HUES64 (cell line): ENCODE measurements around the gene KCND3.
"Not testable (repeated sequence)": the region's sequence is repeated elsewhere in the genome, so short reads cannot be mapped to it uniquely, and the experiment has no call there.

Experiments
- H3K27ac ChIP-seq: 2 replicates; pipeline ENCODE4 v1.7.0; 2013; ENCODE audit warnings: low read depth, low read length, inconsistent platforms
- H3K27me3 ChIP-seq: 2 replicates; pipeline ENCODE4 v1.6.1; 2013; ENCODE audit warnings: mild to moderate bottlenecking, low read length; ENCODE audit not compliant: insufficient read depth
- H3K36me3 ChIP-seq: 2 replicates; pipeline ENCODE4 v1.6.1; 2013; ENCODE audit warnings: mild to moderate bottlenecking, low read length; ENCODE audit not compliant: insufficient read depth
- H3K4me1 ChIP-seq: 2 replicates; pipeline ENCODE4 v1.6.1; 2013; ENCODE audit warnings: mild to moderate bottlenecking, low read length, moderate library complexity; ENCODE audit not compliant: insufficient read depth
- H3K4me3 ChIP-seq: 2 replicates; pipeline ENCODE4 v1.5.1; 2013; ENCODE audit warnings: mild to moderate bottlenecking, low read length, moderate library complexity
- H3K9ac ChIP-seq: 2 replicates; pipeline ENCODE4 v1.6.1; 2013; ENCODE audit warnings: mild to moderate bottlenecking, low read depth, low read length
- H3K9me3 ChIP-seq: 2 replicates; pipeline ENCODE4 v1.6.1; 2013; ENCODE audit warnings: low read depth, low read length; ENCODE audit not compliant: insufficient read depth
- whole genome bisulfite sequencing: fragments of 150-250, 120-280 bp; methylation state at CpG from one replicate; pipeline ENCODE4 v1.1.7; 2013; ENCODE audit warnings: missing lambda C conversion rate; 5-methylcytosine and 5-hydroxymethylcytosine counted together

Gene KCND3

GRCh38 chr1:111751906-111752575, 237.4 kb downstream of the KCND3 start:
- Histone ChIP-seq H3K9ac (no peak overlapping the region), H3K27me3 (no peaks in the 10 kb centered on the region), H3K4me3 (no peak overlapping the region), H3K9me3 (no peaks in the 10 kb centered on the region), H3K27ac (no peak overlapping the region), H3K4me1 (peaks cover 30% of the 10 kb centered on the region), H3K36me3 (no peaks in the 10 kb centered on the region)
- WGBS = 71% methylated on average over 2 of the region's 2 CpGs

GRCh38 chr1:111750856-111751255, 238.6 kb downstream of the KCND3 start:
- 88% methylated on average over 2 of the region's 2 CpGs for WGBS
- H3K9ac ChIP-seq = no peak overlapping the region
- H3K4me1 ChIP-seq = peaks cover 26% of the 10 kb centered on the region
- no peaks in the 10 kb centered on the region for H3K27me3 ChIP-seq
- H3K4me3 ChIP-seq = no peak overlapping the region
- H3K9me3 ChIP-seq = no peaks in the 10 kb centered on the region
- no peak overlapping the region for H3K27ac ChIP-seq
- H3K36me3 ChIP-seq = no peaks in the 10 kb centered on the region

- Histone ChIP-seq H3K27me3 (no peaks in the 10 kb centered on the region), H3K27ac (no peak overlapping the region), H3K9me3 (no peaks in the 10 kb centered on the region), H3K36me3 (no peaks in the 10 kb centered on the region), H3K4me3 (no peak overlapping the region), H3K4me1 (peaks cover 24% of the 10 kb centered on the region), H3K9ac (0 out of 2 replicates have a peak overlapping the region, but pooled peaks have one; percentile 3)
- 77% methylated on average over 3 of the region's 3 CpGs for WGBS
Measured at GRCh38 chr1:111749628-111750027, 239.8 kb downstream of the KCND3 start.

GRCh38 chr1:111747947-111748346, 241.5 kb downstream of the KCND3 start:
- H3K9me3 ChIP-seq = no peaks in the 10 kb centered on the region
- no peak overlapping the region for H3K4me3 ChIP-seq
- no peaks in the 10 kb centered on the region for H3K36me3 ChIP-seq
- no peaks in the 10 kb centered on the region for H3K27me3 ChIP-seq
- peaks cover 19% of the 10 kb centered on the region for H3K4me1 ChIP-seq
- H3K27ac ChIP-seq = peak overlapping the region; percentile 3; the same call in 1 of the 2 replicates
- no peak overlapping the region for H3K9ac ChIP-seq
- 83% methylated on average over 4 of the region's 4 CpGs for WGBS

- Histone ChIP-seq H3K27me3 (no peaks in the 10 kb centered on the region), H3K9me3 (no peaks in the 10 kb centered on the region), H3K9ac (no peak overlapping the region), H3K27ac (no peak overlapping the region), H3K4me3 (no peak overlapping the region), H3K36me3 (no peaks in the 10 kb centered on the region), H3K4me1 (peaks cover 19% of the 10 kb centered on the region)
- 33% methylated on average over 3 of the region's 3 CpGs for WGBS
Measured at GRCh38 chr1:111747282-111747734, 242.2 kb downstream of the KCND3 start.

- 78% methylated on average over 2 of the region's 2 CpGs for WGBS
- H3K9me3 ChIP-seq = no peaks in the 10 kb centered on the region
- H3K36me3 ChIP-seq = no peaks in the 10 kb centered on the region
- H3K27me3 ChIP-seq = peaks cover 4% of the 10 kb centered on the region; the same call in 1 of the 2 replicates
- peaks cover 19% of the 10 kb centered on the region for H3K4me1 ChIP-seq
- no peak overlapping the region for H3K9ac ChIP-seq
- H3K27ac ChIP-seq = no peak overlapping the region
- H3K4me3 ChIP-seq = no peak overlapping the region
Measured at GRCh38 chr1:111746614-111746999, 242.9 kb downstream of the KCND3 start.

- H3K27me3 ChIP-seq = peaks cover 10% of the 10 kb centered on the region
- WGBS = 91% methylated on average over 9 of the region's 9 CpGs
- peaks cover 19% of the 10 kb centered on the region for H3K4me1 ChIP-seq
- no peak overlapping the region for H3K27ac ChIP-seq
- no peak overlapping the region for H3K4me3 ChIP-seq
- no peaks in the 10 kb centered on the region for H3K9me3 ChIP-seq
- H3K36me3 ChIP-seq = no peaks in the 10 kb centered on the region
- no peak overlapping the region for H3K9ac ChIP-seq
Measured at GRCh38 chr1:111745675-111746613, 243.5 kb downstream of the KCND3 start.

- WGBS = 89% methylated on average over 3 of the region's 3 CpGs
- Histone ChIP-seq H3K27me3 (peaks cover 12% of the 10 kb centered on the region), H3K36me3 (no peaks in the 10 kb centered on the region), H3K4me3 (no peak overlapping the region), H3K9ac (no peak overlapping the region), H3K4me1 (peaks cover 8% of the 10 kb centered on the region), H3K27ac (no peak overlapping the region), H3K9me3 (no peaks in the 10 kb centered on the region)
Measured at GRCh38 chr1:111743679-111744101, 245.8 kb downstream of the KCND3 start.

- 88% methylated on average over 3 of the region's 5 CpGs for WGBS
- no peaks in the 10 kb centered on the region for H3K36me3 ChIP-seq
- no peaks in the 10 kb centered on the region for H3K9me3 ChIP-seq
- H3K4me3 ChIP-seq = no peak overlapping the region
- peaks cover 3% of the 10 kb centered on the region for H3K4me1 ChIP-seq
- H3K27me3 ChIP-seq = peaks cover 12% of the 10 kb centered on the region
- H3K9ac ChIP-seq = no peak overlapping the region
- H3K27ac ChIP-seq = no peak overlapping the region
Measured at GRCh38 chr1:111742938-111743549, 246.4 kb downstream of the KCND3 start.

- WGBS = 94% methylated on average over 14 of the region's 14 CpGs
- not testable (repeated sequence) for H3K9me3 ChIP-seq, H3K4me1 ChIP-seq, H3K27ac ChIP-seq, H3K4me3 ChIP-seq, H3K9ac ChIP-seq, H3K36me3 ChIP-seq
- H3K27me3 ChIP-seq = peaks cover 14% of the 10 kb centered on the region
Measured at GRCh38 chr1:111742292-111742691, 247.2 kb downstream of the KCND3 start.
